Activated naive CD8-positive, alpha-beta T cell treated with anti-CD3 and anti-CD28 coated beads, Interleukin-2, amount 50 U/mL, for 24 hours (primary cell): ENCODE measurements around the gene RANBP3L.

Experiments
- ATAC-seq: fragments of 150-1000 bp; cut with Tn5 transposase; one replicate; pipeline ENCODE4 v1.10.0; 2021
- DNase-seq: peaks from one replicate; pipeline ENCODE4 v3.0.0; 2021
- H3K27ac Mint-ChIP-seq: one replicate; pipeline ENCODE4 v1.8.0; 2021; ENCODE audit warnings: mild to moderate bottlenecking, mixed read lengths
- H3K27me3 Mint-ChIP-seq: one replicate; pipeline ENCODE4 v1.8.0; 2021; ENCODE audit warnings: mixed read lengths
- H3K36me3 Mint-ChIP-seq: one replicate; pipeline ENCODE4 v1.8.0; 2021; ENCODE audit warnings: low read depth, mixed read lengths
- H3K4me1 Mint-ChIP-seq: one replicate; pipeline ENCODE4 v1.8.0; 2021; ENCODE audit warnings: mixed read lengths
- H3K4me3 Mint-ChIP-seq: one replicate; pipeline ENCODE4 v1.8.0; 2021; ENCODE audit warnings: mild to moderate bottlenecking, moderate library complexity, mixed read lengths
- H3K9me3 Mint-ChIP-seq: one replicate; pipeline ENCODE4 v1.8.0; 2021; ENCODE audit warnings: mixed read lengths

The RANBP3L gene

GRCh38 chr5:36241631-36242533 is 59.8 kb downstream of the RANBP3L start, which contains the start of gene NADK2:
NADK2 (minus strand) TSS chr5:36241925; CDS start chr5:36241798, 127 bp downstream.
- H3K27ac Mint-ChIP-seq: peak within 1 kb of the TSS; percentile 94
- H3K4me1 Mint-ChIP-seq: peaks cover 48% of the 10 kb centered on the region
- peak within 1 kb of the TSS; percentile 84 for H3K4me3 Mint-ChIP-seq
- DNase-seq (peak; percentile 89), ATAC-seq (peak; percentile 90)
- H3K36me3 Mint-ChIP-seq: peaks cover 5% of the 10 kb centered on the region
- peaks cover 8% of the 10 kb centered on the region for H3K9me3 Mint-ChIP-seq
- H3K27me3 Mint-ChIP-seq: no peaks in the 10 kb centered on the region

- ATAC-seq: peak; percentile 3
- peaks cover 53% of the 10 kb centered on the region for H3K4me1 Mint-ChIP-seq
- H3K4me3 Mint-ChIP-seq: peak overlapping the region; percentile 79
- H3K27ac Mint-ChIP-seq: peak overlapping the region; percentile 76
- no peaks in the 10 kb centered on the region for H3K27me3 Mint-ChIP-seq
- peaks cover 5% of the 10 kb centered on the region for H3K36me3 Mint-ChIP-seq
- DNase-seq: peak; percentile 52
- peaks cover 8% of the 10 kb centered on the region for H3K9me3 Mint-ChIP-seq
These were observed 60.7 kb downstream of the RANBP3L start for GRCh38 chr5:36240779-36241630.

DNA sequence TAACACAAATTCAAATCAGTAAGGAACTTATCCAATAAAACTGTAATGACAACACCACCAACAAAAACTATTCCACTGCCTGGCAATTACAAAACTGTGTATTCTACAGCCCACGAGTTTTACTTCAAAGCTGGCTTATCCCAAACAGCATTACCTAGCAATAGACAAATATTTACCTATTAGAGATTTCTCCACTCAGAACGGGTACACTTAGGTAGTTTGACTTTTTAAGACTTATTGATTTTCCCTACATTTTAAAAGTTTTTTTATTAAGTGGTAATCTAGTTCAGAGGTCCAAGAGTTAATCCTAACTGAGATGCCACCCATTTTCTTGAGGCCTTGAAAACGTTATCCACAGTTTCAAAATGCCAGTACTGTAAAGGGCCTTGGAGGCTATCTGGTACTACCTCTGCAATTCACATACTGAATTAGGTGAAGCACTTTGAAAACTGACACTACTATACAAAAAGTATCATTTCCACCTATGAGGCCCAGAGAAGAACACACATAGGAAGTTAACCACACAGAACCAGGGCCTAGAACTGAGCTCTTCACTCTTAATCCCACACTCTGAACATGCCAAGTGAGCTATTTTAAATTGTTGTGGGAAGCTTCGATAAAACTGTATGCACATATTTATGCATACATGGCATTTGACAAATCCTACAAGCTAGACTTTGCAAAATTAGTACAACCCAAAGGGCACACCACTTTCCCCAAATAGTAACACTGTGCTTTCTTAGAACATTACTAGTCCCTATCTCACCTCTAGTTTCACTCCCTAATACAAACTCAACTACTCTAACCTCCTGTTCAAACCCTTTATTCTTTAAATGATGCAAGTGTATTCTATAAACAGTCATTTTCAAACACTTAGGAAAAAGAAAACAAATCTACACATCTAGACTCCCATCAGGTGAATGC is 62.1 kb downstream of the RANBP3L start:
- peak overlapping the region; percentile 79 for H3K4me3 Mint-ChIP-seq
- peaks cover 5% of the 10 kb centered on the region for H3K36me3 Mint-ChIP-seq
- H3K27me3 Mint-ChIP-seq: no peaks in the 10 kb centered on the region
- ATAC-seq: no peak
- H3K27ac Mint-ChIP-seq: peak overlapping the region; percentile 76
- peaks cover 8% of the 10 kb centered on the region for H3K9me3 Mint-ChIP-seq
- H3K4me1 Mint-ChIP-seq: peaks cover 53% of the 10 kb centered on the region
- no peak for DNase-seq

- H3K4me3 Mint-ChIP-seq: peak overlapping the region; percentile 3
- H3K4me1 Mint-ChIP-seq: peaks cover 49% of the 10 kb centered on the region
- no peak for ATAC-seq
- H3K27me3 Mint-ChIP-seq: no peaks in the 10 kb centered on the region
- H3K27ac Mint-ChIP-seq: no peak overlapping the region
- H3K36me3 Mint-ChIP-seq: peaks cover 4% of the 10 kb centered on the region
- DNase-seq: no peak
- peaks cover 7% of the 10 kb centered on the region for H3K9me3 Mint-ChIP-seq
These were observed 63.0 kb downstream of the RANBP3L start for GRCh38 chr5:36238502-36239295.

DNA sequence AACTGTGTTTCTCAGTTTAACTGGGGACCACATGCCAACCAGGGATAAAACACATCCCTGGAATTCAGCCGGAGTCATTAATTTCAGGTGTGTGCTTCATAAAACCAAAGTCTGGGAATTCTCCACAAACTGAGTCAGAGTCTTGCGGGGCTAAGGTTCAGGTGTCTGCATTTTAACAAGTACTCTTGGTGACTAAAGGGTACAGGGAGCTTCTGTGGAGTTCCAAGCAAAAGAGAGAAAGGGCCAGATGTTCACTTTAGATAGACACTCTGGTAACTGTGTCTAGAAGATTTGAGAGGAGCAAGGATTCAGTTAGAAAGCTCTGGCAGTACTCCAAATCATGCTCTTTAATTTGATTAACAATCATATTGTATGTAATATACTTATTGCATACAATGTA is 64.0 kb downstream of the RANBP3L start:
- DNase-seq (no peak), ATAC-seq (no peak)
- H3K4me3 Mint-ChIP-seq: no peak overlapping the region
- H3K27ac Mint-ChIP-seq: no peak overlapping the region
- H3K27me3 Mint-ChIP-seq: no peaks in the 10 kb centered on the region
- H3K36me3 Mint-ChIP-seq: peaks cover 4% of the 10 kb centered on the region
- H3K9me3 Mint-ChIP-seq: no peaks in the 10 kb centered on the region
- H3K4me1 Mint-ChIP-seq: peaks cover 39% of the 10 kb centered on the region

- no peak overlapping the region for H3K27ac Mint-ChIP-seq
- H3K36me3 Mint-ChIP-seq: peaks cover 6% of the 10 kb centered on the region
- no peaks in the 10 kb centered on the region for H3K27me3 Mint-ChIP-seq
These were observed 64.9 kb downstream of the RANBP3L start for GRCh38 chr5:36236801-36237200.

DNA sequence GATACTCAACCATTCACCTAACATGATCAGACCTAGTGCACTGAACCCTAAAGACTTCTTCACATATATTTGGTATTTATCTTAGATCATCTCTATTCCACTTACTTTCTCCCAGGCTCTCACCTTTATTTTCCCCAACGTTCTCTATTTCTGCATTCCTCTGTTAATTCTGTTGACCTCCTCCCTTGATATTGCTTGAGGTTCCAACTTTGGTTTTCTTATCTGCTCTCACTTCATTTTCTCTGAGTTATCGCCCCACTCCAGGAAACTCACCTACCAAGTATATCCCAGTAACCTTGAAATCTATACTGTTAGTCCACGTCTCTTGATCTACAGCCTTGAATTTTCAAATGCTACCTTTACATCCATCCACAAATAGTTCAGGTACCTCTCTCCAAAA is 69.2 kb downstream of the RANBP3L start:
- no peaks in the 10 kb centered on the region for H3K27me3 Mint-ChIP-seq
- H3K4me3 Mint-ChIP-seq: no peak overlapping the region
- H3K27ac Mint-ChIP-seq: no peak overlapping the region
- DNase-seq: no peak
- peaks cover 3% of the 10 kb centered on the region for H3K36me3 Mint-ChIP-seq
- H3K9me3 Mint-ChIP-seq: no peaks in the 10 kb centered on the region
- no peak for ATAC-seq
- H3K4me1 Mint-ChIP-seq: peaks cover 5% of the 10 kb centered on the region

More at GRCh38 chr5:36236801-36237200, 64.9 kb downstream of the RANBP3L start:
- Mint-ChIP-seq H3K9me3 (no peaks in the 10 kb centered on the region), H3K4me1 (peaks cover 32% of the 10 kb centered on the region), H3K4me3 (no peak overlapping the region)
- ATAC-seq (no peak), DNase-seq (no peak)

GRCh38 chr5:36230151-36230790 is 71.4 kb downstream of the RANBP3L start:
- H3K27ac Mint-ChIP-seq: no peak overlapping the region

GRCh38 chr5:36228505-36228904 is 73.2 kb downstream of the RANBP3L start:
- Mint-ChIP-seq H3K4me3 (no peak overlapping the region), H3K27ac (no peak overlapping the region), H3K4me1 (no peaks in the 10 kb centered on the region), H3K9me3 (no peaks in the 10 kb centered on the region), H3K36me3 (peaks cover 16% of the 10 kb centered on the region), H3K27me3 (no peaks in the 10 kb centered on the region)
- ATAC-seq (no peak), DNase-seq (no peak)

More at GRCh38 chr5:36230151-36230790, 71.4 kb downstream of the RANBP3L start:
- H3K4me1 Mint-ChIP-seq: no peaks in the 10 kb centered on the region
- H3K9me3 Mint-ChIP-seq: no peaks in the 10 kb centered on the region
- H3K4me3 Mint-ChIP-seq: no peak overlapping the region
- peaks cover 9% of the 10 kb centered on the region for H3K36me3 Mint-ChIP-seq
- ATAC-seq (no peak), DNase-seq (no peak)
- no peaks in the 10 kb centered on the region for H3K27me3 Mint-ChIP-seq

DNA sequence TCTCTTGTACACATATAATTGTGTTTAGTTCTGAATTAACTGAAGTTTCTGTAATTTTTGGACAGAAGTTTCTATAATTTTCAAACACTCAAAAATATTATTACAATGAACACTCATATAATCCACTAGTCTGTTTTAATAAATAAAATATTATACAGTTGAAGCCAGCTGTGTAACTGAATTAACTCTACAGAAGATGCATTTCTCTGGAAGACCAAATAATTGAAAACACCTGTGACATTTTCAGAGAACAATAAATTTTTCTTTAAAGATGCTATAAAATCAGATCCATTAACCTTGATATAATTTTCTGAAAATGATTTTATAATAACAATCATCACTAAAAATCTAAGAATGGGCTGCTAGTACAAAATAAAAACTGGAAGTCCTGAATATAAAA is 74.7 kb downstream of the RANBP3L start:
- ATAC-seq: no peak
- Mint-ChIP-seq H3K27ac (no peak overlapping the region), H3K36me3 (peaks cover 14% of the 10 kb centered on the region), H3K4me3 (no peak overlapping the region), H3K4me1 (no peaks in the 10 kb centered on the region), H3K27me3 (no peaks in the 10 kb centered on the region), H3K9me3 (no peaks in the 10 kb centered on the region)
- DNase-seq: no peak

DNA sequence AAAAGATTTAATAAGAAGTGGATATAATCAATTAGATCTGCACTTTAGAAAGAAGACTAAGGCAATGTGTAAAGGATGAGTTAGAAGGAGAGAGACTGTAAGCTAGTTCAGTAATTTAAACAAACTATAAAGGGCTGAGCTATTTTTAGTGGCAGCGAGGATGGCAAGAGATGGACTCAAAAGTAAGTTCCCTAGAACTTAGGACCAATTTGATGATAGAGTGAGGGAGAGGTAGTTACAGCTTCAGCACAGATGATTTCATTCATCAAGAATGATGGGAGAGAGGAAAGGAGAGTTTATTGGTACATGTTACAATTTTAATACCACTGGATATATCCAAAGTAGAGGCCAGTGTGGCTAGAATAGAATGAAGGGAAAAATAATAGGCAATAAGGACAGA is 79.1 kb downstream of the RANBP3L start:
- DNase-seq (no peak), ATAC-seq (no peak)
- no peaks in the 10 kb centered on the region for H3K4me1 Mint-ChIP-seq
- no peaks in the 10 kb centered on the region for H3K27me3 Mint-ChIP-seq
- H3K4me3 Mint-ChIP-seq: no peak overlapping the region
- no peaks in the 10 kb centered on the region for H3K9me3 Mint-ChIP-seq
- H3K27ac Mint-ChIP-seq: no peak overlapping the region
- peaks cover 25% of the 10 kb centered on the region for H3K36me3 Mint-ChIP-seq

- DNase-seq (no peak), ATAC-seq (no peak)
- Mint-ChIP-seq H3K27ac (no peak overlapping the region), H3K36me3 (peaks cover 21% of the 10 kb centered on the region), H3K4me3 (no peak overlapping the region), H3K4me1 (no peaks in the 10 kb centered on the region), H3K9me3 (no peaks in the 10 kb centered on the region), H3K27me3 (no peaks in the 10 kb centered on the region)
These were observed 83.7 kb downstream of the RANBP3L start for GRCh38 chr5:36217988-36218387.

- DNase-seq (no peak), ATAC-seq (no peak)
- Mint-ChIP-seq H3K36me3 (peaks cover 21% of the 10 kb centered on the region), H3K27ac (no peak overlapping the region), H3K4me1 (no peaks in the 10 kb centered on the region), H3K9me3 (no peaks in the 10 kb centered on the region), H3K4me3 (no peak overlapping the region), H3K27me3 (no peaks in the 10 kb centered on the region)
These were observed 84.1 kb downstream of the RANBP3L start for GRCh38 chr5:36217567-36217966.
